Choroid plexus epithelial cell (primary cell): ENCODE measurements around the gene RRAGB.
"Not testable (repeated sequence)": the region's sequence is repeated elsewhere in the genome, so short reads cannot be mapped to it uniquely, and the experiment has no call there.

Source experiments
- DNase-seq: peaks from one replicate; pipeline ENCODE4 v3.0.0-alpha.2; 2010; ENCODE audit warnings: low read depth
- H3K4me3 ChIP-seq: 2 replicates; pipeline ENCODE4 v1.5.1; 2011; ENCODE audit warnings: low read depth, mild to moderate bottlenecking, control low read depth, low read length, moderate library complexity
- CTCF ChIP-seq: conservative IDR thresholded peaks from 2 replicates; pipeline ENCODE4 v1.5.1; 2011; ENCODE audit warnings: low read depth, mild to moderate bottlenecking, control low read depth, inconsistent platforms, low read length, moderate library complexity

Gene RRAGB

GRCh38 chrX:55717521-55718497, at the start of gene RRAGB:
RRAGB (plus strand) TSS chrX:55717749; CDS start chrX:55718328, 579 bp downstream.
- H3K4me3 ChIP-seq = peak within 1 kb of the TSS; percentile 78
- DNase-seq = peak; percentile 96
- TF ChIP-seq CTCF = peak; percentile 66

- no peak overlapping the region for H3K4me3 ChIP-seq
- TF ChIP-seq CTCF = no peak
- DNase-seq = no peak
Measured at GRCh38 chrX:55668084-55668483, 49.5 kb upstream of the RRAGB start.

- not testable (repeated sequence) for H3K4me3 ChIP-seq, DNase-seq
Measured at GRCh38 chrX:55688579-55688978, 29.0 kb upstream of the RRAGB start.

GRCh38 chrX:55695227-55696018, 22.1 kb upstream of the RRAGB start:
- no peak for TF ChIP-seq CTCF
- no peak for DNase-seq
- no peak overlapping the region for H3K4me3 ChIP-seq

- no peak for TF ChIP-seq CTCF
- no peak for DNase-seq
- H3K4me3 ChIP-seq = no peak overlapping the region
Measured at GRCh38 chrX:55697381-55697780, 20.2 kb upstream of the RRAGB start.

GRCh38 chrX:55702671-55703070, 14.9 kb upstream of the RRAGB start:
- no peak overlapping the region for H3K4me3 ChIP-seq
- no peak for DNase-seq
- no peak for TF ChIP-seq CTCF

- H3K4me3 ChIP-seq, DNase-seq: not testable (repeated sequence)
Measured at GRCh38 chrX:55703436-55703835, 14.1 kb upstream of the RRAGB start.

- not testable (repeated sequence) for H3K4me3 ChIP-seq, DNase-seq
Measured at GRCh38 chrX:55705066-55705465, 12.5 kb upstream of the RRAGB start.
